Tibial artery (tissue), 4 donors: ENCODE results near the gene CCDC141.

Experiments used
- DNase-seq, 2 donors: peaks; one replicate each; pipeline ENCODE4 v3.0.0-alpha.2; 2019
- H3K27ac ChIP-seq, 2 donors: fragments of 200-600 bp; sonication (generic) in 1 of 2; 1 replicate in 1 of 2; 2 replicates in 1 of 2; pipeline ENCODE4 v1.5.1; 2018 to 2019; ENCODE audit warnings: mild to moderate bottlenecking in 1 of 2
- H3K27me3 ChIP-seq, 2 donors: fragments of 200-600 bp; sonication (generic) in 1 of 2; one replicate each; pipeline versions ENCODE4 v1.5.1 to v1.6.0; 2016 to 2019
- H3K36me3 ChIP-seq, 3 donors: fragments of 200-600 bp; sonication (generic) in 2 of 3; one replicate each; pipeline ENCODE4 v1.5.1; 2016 to 2019; ENCODE audit warnings: mild to moderate bottlenecking in 2 of 3
- H3K4me1 ChIP-seq, 4 donors: fragments of 200-600 bp; sonication (generic) in 2 of 4; 1 replicate in 3 of 4; 2 replicates in 1 of 4; pipeline ENCODE4 v1.5.1; 2016 to 2019
- H3K4me3 ChIP-seq, 2 donors: fragments of 200-600 bp; sonication (generic) in 1 of 2; 1 replicate in 1 of 2; 2 replicates in 1 of 2; pipeline ENCODE4 v1.5.1; 2018 to 2019; ENCODE audit warnings: mild to moderate bottlenecking in 2 of 2
- H3K9me3 ChIP-seq, 3 donors: fragments of 200-600 bp; sonication (generic) in 1 of 3; one replicate each; pipeline ENCODE4 v1.5.1; 2016 to 2019
- intact Hi-C: fragments of 100-400 bp; cut with DNase I; formaldehyde crosslinking; loops from one replicate; pipeline ENCODE4 v1.15.0; 2023; ENCODE audit warnings: low total_unique reads
- TF ChIP-seq, protein P1 (sequence below), 2 experiments: fragments of 200-600 bp in 1 of 2; fragments of 450-650 bp in 1 of 2; IDR thresholded peaks; one replicate each; pipeline ENCODE4 v1.5.1; 2017 to 2019; ENCODE audit warnings: antibody characterized with exemption in 2 of 2, mild to moderate bottlenecking in 1 of 2, moderate library complexity in 1 of 2

Gene CCDC141

DNA sequence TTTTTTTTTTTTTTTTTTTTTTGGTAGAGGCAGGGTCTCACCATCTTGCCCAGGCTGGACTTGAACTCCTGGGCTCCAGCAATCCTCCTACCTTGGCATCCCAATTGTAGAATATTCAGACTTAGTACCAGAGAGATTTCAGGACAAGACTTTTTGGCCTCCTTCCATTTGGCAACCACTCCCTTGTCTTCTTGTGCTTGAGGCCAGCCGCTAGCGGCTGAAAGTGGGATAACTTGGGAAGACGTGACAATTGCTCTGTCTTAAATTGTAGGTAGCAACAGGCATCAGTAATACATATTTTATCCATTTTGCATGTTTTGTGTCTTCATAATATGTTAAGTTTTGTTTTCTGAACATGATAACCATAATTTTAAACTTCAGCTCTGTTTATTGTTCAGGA, 189.4 kb downstream of the CCDC141 start:
- no peaks in the 10 kb centered on the region for H3K9me3 ChIP-seq

DNA sequence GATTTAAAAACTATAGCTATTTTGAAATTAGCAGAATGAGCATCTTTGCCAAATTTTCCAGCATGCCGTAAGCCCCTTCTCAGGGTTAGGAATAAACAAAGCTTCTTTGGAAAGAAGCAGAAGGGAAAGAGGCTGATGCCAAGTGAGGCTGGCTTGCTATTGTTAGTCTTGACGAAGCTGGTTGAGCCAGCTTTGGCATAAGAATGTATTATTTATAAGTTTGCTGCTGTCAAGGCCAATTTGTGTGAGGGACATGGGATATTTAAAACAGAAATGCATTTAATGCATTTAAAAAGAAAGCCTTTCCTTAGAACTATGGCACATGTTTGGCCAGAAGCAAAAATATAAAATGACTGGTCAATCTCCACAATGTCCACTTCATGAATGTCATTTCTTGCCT, 190.2 kb downstream of the CCDC141 start:
- DNase-seq: no peak
- TF ChIP-seq, protein P1, sequence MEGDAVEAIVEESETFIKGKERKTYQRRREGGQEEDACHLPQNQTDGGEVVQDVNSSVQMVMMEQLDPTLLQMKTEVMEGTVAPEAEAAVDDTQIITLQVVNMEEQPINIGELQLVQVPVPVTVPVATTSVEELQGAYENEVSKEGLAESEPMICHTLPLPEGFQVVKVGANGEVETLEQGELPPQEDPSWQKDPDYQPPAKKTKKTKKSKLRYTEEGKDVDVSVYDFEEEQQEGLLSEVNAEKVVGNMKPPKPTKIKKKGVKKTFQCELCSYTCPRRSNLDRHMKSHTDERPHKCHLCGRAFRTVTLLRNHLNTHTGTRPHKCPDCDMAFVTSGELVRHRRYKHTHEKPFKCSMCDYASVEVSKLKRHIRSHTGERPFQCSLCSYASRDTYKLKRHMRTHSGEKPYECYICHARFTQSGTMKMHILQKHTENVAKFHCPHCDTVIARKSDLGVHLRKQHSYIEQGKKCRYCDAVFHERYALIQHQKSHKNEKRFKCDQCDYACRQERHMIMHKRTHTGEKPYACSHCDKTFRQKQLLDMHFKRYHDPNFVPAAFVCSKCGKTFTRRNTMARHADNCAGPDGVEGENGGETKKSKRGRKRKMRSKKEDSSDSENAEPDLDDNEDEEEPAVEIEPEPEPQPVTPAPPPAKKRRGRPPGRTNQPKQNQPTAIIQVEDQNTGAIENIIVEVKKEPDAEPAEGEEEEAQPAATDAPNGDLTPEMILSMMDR (IDR thresholded peaks at IDR 0.05): no peak
- Histone ChIP-seq H3K4me1 (peaks cover 0 to 64% (median 23%) of the 10 kb centered on the region in 4 donors), H3K27me3 (no peaks in the 10 kb centered on the region), H3K4me3 (no peak overlapping the region), H3K36me3 (no peaks in the 10 kb centered on the region), H3K9me3 (no peaks in the 10 kb centered on the region), H3K27ac (peak overlapping the region; percentile 59 to 74)
- intact Hi-C loops: no loop called here

More for the DNA sequence above, 189.4 kb downstream of the CCDC141 start:
- no peak overlapping the region for H3K4me3 ChIP-seq
- H3K4me1 ChIP-seq: peaks cover 0 to 67% (median 29%) of the 10 kb centered on the region in 4 donors
- peak in 1 of 2 donors; percentile 57 for DNase-seq
- H3K27me3 ChIP-seq: no peaks in the 10 kb centered on the region
- H3K36me3 ChIP-seq: no peaks in the 10 kb centered on the region
- H3K27ac ChIP-seq: peak overlapping the region; percentile 74 to 81
- TF ChIP-seq, protein P1 (IDR thresholded peaks at IDR 0.05): peak; percentile 41 to 45
- intact Hi-C loops: no loop called here

DNA sequence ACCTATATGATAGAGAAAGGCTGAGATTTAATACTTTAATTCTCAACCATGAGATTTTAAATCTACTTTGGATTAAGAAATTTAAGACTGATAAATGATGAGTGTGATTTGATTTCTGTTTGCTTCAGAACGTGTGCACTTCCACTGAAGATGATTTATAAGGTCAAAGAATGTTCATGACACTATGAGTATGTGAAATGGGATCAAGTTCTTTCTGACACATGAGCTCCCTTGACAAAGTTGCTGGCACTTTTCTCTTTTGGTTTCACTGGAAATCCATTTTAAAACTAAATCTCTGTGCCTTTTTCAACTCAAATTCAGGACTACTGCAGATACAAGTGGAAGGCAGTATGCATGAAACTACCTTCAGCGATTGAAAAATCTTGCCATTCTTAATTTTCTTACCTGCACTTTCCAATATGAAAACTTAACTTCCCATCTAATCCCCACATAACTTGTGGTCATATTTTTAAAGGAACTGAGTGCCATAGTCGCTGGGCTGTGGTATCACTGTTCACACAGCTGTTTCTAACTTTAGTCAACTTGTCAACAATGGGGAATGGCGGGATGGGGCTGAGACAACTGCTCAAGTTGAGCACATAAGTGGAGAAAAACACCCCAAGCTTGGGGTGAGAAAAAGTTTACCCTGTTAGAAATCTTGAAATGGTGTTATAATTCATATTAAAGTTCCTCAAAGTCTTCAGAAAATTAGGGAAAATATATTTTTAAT, 190.9 kb downstream of the CCDC141 start:
- no peaks in the 10 kb centered on the region for H3K27me3 ChIP-seq
- no peak for DNase-seq
- peak overlapping the region; percentile 59 to 74 for H3K27ac ChIP-seq
- peaks cover 0 to 63% (median 18%) of the 10 kb centered on the region in 4 donors for H3K4me1 ChIP-seq
- TF ChIP-seq, protein P1 (IDR thresholded peaks at IDR 0.05): no peak
- H3K9me3 ChIP-seq: no peaks in the 10 kb centered on the region
- H3K36me3 ChIP-seq: no peaks in the 10 kb centered on the region
- intact Hi-C loops: no loop called here
- H3K4me3 ChIP-seq: no peak overlapping the region

DNA sequence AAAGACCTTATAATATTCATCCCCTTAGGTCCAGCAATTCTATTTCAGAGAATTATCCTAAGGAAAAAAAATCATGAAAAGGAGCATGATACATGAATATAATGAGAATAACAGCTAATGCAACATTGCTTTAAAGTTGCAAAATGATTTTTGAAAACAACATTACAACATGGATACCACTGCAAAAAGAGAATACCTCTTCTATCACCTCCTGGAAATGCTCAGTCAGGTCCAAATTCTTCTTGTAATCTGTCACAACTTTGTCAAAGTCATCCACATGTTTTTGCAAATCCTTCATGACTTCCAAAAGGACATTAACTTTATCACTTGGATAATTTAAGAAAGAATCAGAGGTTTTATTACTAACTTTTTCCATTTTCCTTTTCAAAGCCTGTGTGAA, 194.8 kb downstream of the CCDC141 start:
- Histone ChIP-seq H3K36me3 (no peaks in the 10 kb centered on the region), H3K4me3 (no peak overlapping the region), H3K27ac (peak overlapping the region in 1 of 2 donors; percentile 32), H3K4me1 (peaks cover 0 to 25% (median 2%) of the 10 kb centered on the region in 4 donors), H3K27me3 (no peaks in the 10 kb centered on the region), H3K9me3 (no peaks in the 10 kb centered on the region)
- intact Hi-C loops: no loop called here
- TF ChIP-seq, protein P1 (IDR thresholded peaks at IDR 0.05): no peak
- no peak for DNase-seq

DNA sequence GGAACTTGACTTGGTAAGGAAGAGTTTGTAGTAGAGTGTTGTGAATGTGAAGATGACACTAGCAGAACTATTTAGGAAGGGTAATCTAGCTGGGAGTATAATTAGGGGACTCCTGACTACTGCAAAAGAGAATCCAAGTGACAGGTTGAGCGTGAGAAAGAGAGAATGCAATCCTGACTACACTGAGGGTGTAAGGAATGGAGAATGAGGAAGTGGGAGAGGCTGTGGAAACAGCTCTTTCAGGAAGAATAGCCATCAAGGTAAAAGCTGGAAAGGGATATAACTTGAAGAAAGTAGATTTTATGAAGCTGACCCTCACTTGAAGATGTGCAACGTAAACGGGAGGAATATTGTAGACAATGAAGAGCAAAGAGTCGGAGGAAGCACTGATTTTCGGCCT, 201.6 kb downstream of the CCDC141 start:
- TF ChIP-seq, protein P1 (IDR thresholded peaks at IDR 0.05): no peak
- intact Hi-C loops: no loop called here
- peaks cover 0 to 31% (median 14%) of the 10 kb centered on the region in 4 donors for H3K4me1 ChIP-seq
- no peak overlapping the region for H3K27ac ChIP-seq
- no peak overlapping the region for H3K4me3 ChIP-seq
- H3K9me3 ChIP-seq: no peaks in the 10 kb centered on the region
- H3K36me3 ChIP-seq: no peaks in the 10 kb centered on the region
- no peak for DNase-seq
- no peaks in the 10 kb centered on the region for H3K27me3 ChIP-seq
